Spleen (tissue), 11 donors: Measurements from ENCODE around the gene GDPD2. TPM values are rescaled to one million over a fixed set of nuclear protein-coding genes. Genes with fewer than 3 reads are reported as not detected.

Experiments used
- DNase-seq: peaks from one replicate; pipeline ENCODE4 v3.0.0-alpha.2; 2020
- H3K27ac ChIP-seq, 8 donors: fragments of 200-600 bp; sonication (generic) in 7 of 8; 1 replicate in 4 of 8; 2 replicates in 4 of 8; pipeline versions ENCODE4 v1.5.0 to v1.8.0; 2016 to 2021; ENCODE audit warnings: inconsistent platforms in 4 of 8, mild to moderate bottlenecking in 4 of 8, moderate library complexity in 1 of 8
- H3K27me3 ChIP-seq, 7 donors: fragments of 200-600 bp; sonication (generic) in 6 of 7; replicated peaks in 1 of 7; 1 replicate in 4 of 7; 2 replicates in 3 of 7; pipeline versions ENCODE4 v1.5.0 to v1.8.0; 2016 to 2021; ENCODE audit warnings: inconsistent platforms in 3 of 7, mild to moderate bottlenecking in 1 of 7
- H3K36me3 ChIP-seq, 6 donors: fragments of 200-600 bp; sonication (generic) in 5 of 6; 1 replicate in 4 of 6; 2 replicates in 2 of 6; pipeline versions ENCODE4 v1.5.0 to v1.8.0; 2016 to 2021; ENCODE audit warnings: inconsistent platforms in 2 of 6
- H3K4me1 ChIP-seq, 6 donors: fragments of 200-600 bp; sonication (generic) in 5 of 6; 1 replicate in 3 of 6; 2 replicates in 3 of 6; pipeline versions ENCODE4 v1.5.0 to v1.8.0; 2016 to 2021; ENCODE audit warnings: inconsistent platforms in 3 of 6
- H3K4me3 ChIP-seq, 8 donors: fragments of 200-600 bp; sonication (generic) in 7 of 8; 1 replicate in 4 of 8; 2 replicates in 4 of 8; pipeline versions ENCODE4 v1.5.0 to v1.8.0; 2016 to 2021; ENCODE audit warnings: inconsistent platforms in 4 of 8, mild to moderate bottlenecking in 4 of 8, moderate library complexity in 2 of 8
- H3K9me3 ChIP-seq, 8 donors: fragments of 200-600 bp; sonication (generic) in 7 of 8; 1 replicate in 4 of 8; 2 replicates in 4 of 8; pipeline versions ENCODE4 v1.5.0 to v1.8.0; 2016 to 2021; ENCODE audit warnings: inconsistent platforms in 4 of 8
- CTCF ChIP-seq, 11 experiments: fragments of 200-600 bp in 7 of 11; fragments of 450-650 bp in 4 of 11; sonication (generic) in 4 of 11; IDR thresholded peaks in 8 of 11; conservative IDR thresholded peaks in 3 of 11; 1 replicate in 7 of 11; 2 replicates in 4 of 11; pipeline versions ENCODE4 v1.4.0 to v1.8.0; 2016 to 2021; ENCODE audit warnings: antibody characterized with exemption in 11 of 11, inconsistent platforms in 4 of 11, mild to moderate bottlenecking in 1 of 11
- POLR2A ChIP-seq, 3 donors: fragments of 450-650 bp; IDR thresholded peaks; one replicate each; pipeline ENCODE4 v1.5.1; 2017; ENCODE audit warnings: antibody characterized with exemption in 3 of 3, mild to moderate bottlenecking in 1 of 3
- POLR2AphosphoS5 ChIP-seq, 3 donors: sonication (generic); formaldehyde crosslinking; IDR thresholded peaks; one replicate each; pipeline ENCODE4 v1.5.1; 2017; ENCODE audit warnings: antibody characterized with exemption in 3 of 3
- WGBS, 5 donors: extraction: QIAGEN DNeasy Blood & Tissue Kit in 3 of 5; methylation state at CpG; one replicate each; pipeline versions ENCODE4 v1.1.5 to v1.1.7; 2013 to 2018; 5-methylcytosine and 5-hydroxymethylcytosine counted together
- intact Hi-C: fragments of 100-400 bp; cut with DNase I; formaldehyde crosslinking; loops from one replicate; pipeline ENCODE4 v1.15.0; 2023; ENCODE audit warnings: low total_unique reads
- polyA plus RNA-seq, 3 donors: library from polyadenylated mRNA; stranded (reverse); fragments of 200-250 nt; gene quantifications; one replicate each; pipeline ENCODE4 v1.2.1, GENCODE V29; 2013
- total RNA-seq, 7 donors: library from RNA; depleted of rRNA in 3 of 7; stranded (reverse); fragments of >200 nt in 3 of 7; fragmentation: NEBNext Ultra II Directional in 4 of 7; extraction: Animal tissue kit (Norgen Biotek cat#: 25700) in 4 of 7; gene quantifications; one replicate each; pipeline versions ENCODE4 v1.1.0 to v1.2.1, GENCODE V29; 2016 to 2021
- donor health status: healthy with polysubstance abuse.
- donor health status: DM: no; HTN: no; CAD: no; lungs with moderate emphysema.
- donor health status: DM: no; HTN: no; CAD: no.
- donor health status: Bipolar disorder and iron deficiency.
- donor health status: healthy.
- donor health status: DM: no; HTN: no; CAD: no.
- donor health status: DM: yes; HTN: yes; CAD: no.

The GDPD2 gene
- total and polyA plus RNA-seq, 10 donors: 2.4 to 103 (median 63.7) TPM

- Histone ChIP-seq H3K27ac (peak overlapping the region in 1 of 8 donors; percentile 35), H3K27me3 (peaks cover 0 to 37% (median 14%) of the 10 kb centered on the region in 7 donors), H3K4me1 (peaks cover 0 to 10% (median 0%) of the 10 kb centered on the region in 6 donors), H3K4me3 (peak overlapping the region; percentile 9 to 67 (median 34)), H3K36me3 (no peaks in the 10 kb centered on the region), H3K9me3 (no peaks in the 10 kb centered on the region)
- 4 to 37% (median 22%) methylated on average over 11 to 58 of the region's 61 CpGs; no CpG with 5 or more reads in 1 of the 5 donors for WGBS, 5 donors
- no peak for DNase-seq
- TF ChIP-seq CTCF (IDR thresholded peaks at IDR 0.05 in 8 of 11, conservative IDR thresholded peaks at IDR 0.05 in 3 of 11) (no peak), POLR2AphosphoS5 (IDR thresholded peaks at IDR 0.05) (no peak), POLR2A (IDR thresholded peaks at IDR 0.05) (no peak)
- intact Hi-C loops: no loop called here
Observed at GRCh38 chrX:70444946-70445656, 22.0 kb downstream of the GDPD2 start.

- WGBS, 5 donors: 74 to 84% (median 79%) methylated on average over 5 to 9 of the region's 9 CpGs
- Histone ChIP-seq H3K4me3 (peak overlapping the region in 3 of 8 donors; percentile 38 to 67 (median 46)), H3K27ac (no peak overlapping the region), H3K4me1 (peaks cover 0 to 10% (median 0%) of the 10 kb centered on the region in 6 donors), H3K27me3 (peaks cover 0 to 37% (median 14%) of the 10 kb centered on the region in 7 donors), H3K36me3 (no peaks in the 10 kb centered on the region), H3K9me3 (no peaks in the 10 kb centered on the region)
- intact Hi-C loops: no loop called here
- no peak for DNase-seq
- no peak for TF ChIP-seq POLR2A (IDR thresholded peaks at IDR 0.05)
- no peak for TF ChIP-seq CTCF (IDR thresholded peaks at IDR 0.05 in 8 of 11, conservative IDR thresholded peaks at IDR 0.05 in 3 of 11)
- TF ChIP-seq POLR2AphosphoS5 (IDR thresholded peaks at IDR 0.05): no peak
Observed at GRCh38 chrX:70445951-70446350, 22.8 kb downstream of the GDPD2 start.

- Histone ChIP-seq H3K27ac (peak overlapping the region in 1 of 8 donors; percentile 11), H3K9me3 (no peaks in the 10 kb centered on the region), H3K27me3 (peaks cover 0 to 37% (median 14%) of the 10 kb centered on the region in 7 donors), H3K4me3 (peak overlapping the region in 3 of 8 donors; percentile 38 to 67 (median 46)), H3K4me1 (peaks cover 0 to 12% (median under 1%) of the 10 kb centered on the region in 6 donors), H3K36me3 (no peaks in the 10 kb centered on the region)
- intact Hi-C loops: no loop called here
- WGBS, 5 donors: 65 to 85% (median 73%) methylated on average over 3 to 16 of the region's 16 CpGs
- no peak for DNase-seq
- no peak for TF ChIP-seq CTCF (IDR thresholded peaks at IDR 0.05 in 8 of 11, conservative IDR thresholded peaks at IDR 0.05 in 3 of 11)
- no peak for TF ChIP-seq POLR2AphosphoS5 (IDR thresholded peaks at IDR 0.05)
- TF ChIP-seq POLR2A (IDR thresholded peaks at IDR 0.05): no peak
Observed at GRCh38 chrX:70446380-70447350, 23.6 kb downstream of the GDPD2 start.
